ENCODE measurements around the gene PHF20. TPM values are rescaled to one million over a fixed set of nuclear protein-coding genes. Genes with fewer than 3 reads are reported as not detected.
A peak's percentile ranks its signal among the peaks of the same experiment; 100 is the strongest.
"Not testable (repeated sequence)": the region's sequence is repeated elsewhere in the genome, so short reads cannot be mapped to it uniquely, and the experiment has no call there.

The PHF20 gene
- total RNA-seq, 3 donors from 2014 or later: 47.7 to 59.4 (median 48.8) TPM

GRCh38 chr20:35978041-35978513 is 206.3 kb downstream of the PHF20 start:
- DNase-seq (no peak), ATAC-seq (no peak)
- no peaks in the 10 kb centered on the region for H3K36me3 Mint-ChIP-seq (ENCODE audit: insufficient read depth)

GRCh38 chr20:35979544-35979943 is 207.7 kb downstream of the PHF20 start:
- no peak for ATAC-seq
- Mint-ChIP-seq H3K4me3 (no peak overlapping the region), H3K27me3 (ENCODE audit: low read depth) (no peaks in the 10 kb centered on the region), H3K36me3 (ENCODE audit: insufficient read depth) (no peaks in the 10 kb centered on the region), H3K9me3 (no peaks in the 10 kb centered on the region), H3K4me1 (ENCODE audit: low read depth) (peaks cover 1% of the 10 kb centered on the region)
- no peak for DNase-seq

More at GRCh38 chr20:35978041-35978513, 206.3 kb downstream of the PHF20 start:
- Mint-ChIP-seq H3K4me3 (no peak overlapping the region), H3K4me1 (ENCODE audit: low read depth) (no peaks in the 10 kb centered on the region), H3K9me3 (no peaks in the 10 kb centered on the region), H3K27me3 (ENCODE audit: low read depth) (no peaks in the 10 kb centered on the region)

- no peaks in the 10 kb centered on the region for H3K36me3 Mint-ChIP-seq (ENCODE audit: insufficient read depth)
- H3K27me3 Mint-ChIP-seq (ENCODE audit: low read depth): no peaks in the 10 kb centered on the region
- H3K4me1 Mint-ChIP-seq (ENCODE audit: low read depth): peaks cover 1% of the 10 kb centered on the region
- H3K4me3 Mint-ChIP-seq: no peak overlapping the region
- no peaks in the 10 kb centered on the region for H3K9me3 Mint-ChIP-seq
- DNase-seq: no peak
- ATAC-seq: no peak
Measured at GRCh38 chr20:35981969-35982368, 210.2 kb downstream of the PHF20 start.

GRCh38 chr20:35984382-35984781 is 212.6 kb downstream of the PHF20 start:
- DNase-seq: no peak
- H3K9me3 Mint-ChIP-seq: no peaks in the 10 kb centered on the region
- H3K36me3 Mint-ChIP-seq (ENCODE audit: insufficient read depth): no peaks in the 10 kb centered on the region
- no peak for ATAC-seq
- H3K4me1 Mint-ChIP-seq (ENCODE audit: low read depth): peaks cover 1% of the 10 kb centered on the region
- peaks cover 7% of the 10 kb centered on the region for H3K27me3 Mint-ChIP-seq (ENCODE audit: low read depth)
- no peak overlapping the region for H3K4me3 Mint-ChIP-seq

GRCh38 chr20:35985806-35986205 is 214.0 kb downstream of the PHF20 start:
- ATAC-seq (no peak), DNase-seq (no peak)
- H3K9me3 Mint-ChIP-seq: no peaks in the 10 kb centered on the region
- H3K27me3 Mint-ChIP-seq (ENCODE audit: low read depth): peaks cover 7% of the 10 kb centered on the region
- H3K4me3 Mint-ChIP-seq: no peak overlapping the region
- H3K36me3 Mint-ChIP-seq (ENCODE audit: insufficient read depth): no peaks in the 10 kb centered on the region
- H3K4me1 Mint-ChIP-seq (ENCODE audit: low read depth): peaks cover 1% of the 10 kb centered on the region

GRCh38 chr20:35988910-35989463 is 217.2 kb downstream of the PHF20 start:
- Mint-ChIP-seq H3K4me3 (no peak overlapping the region), H3K4me1 (ENCODE audit: low read depth) (peaks cover 5% of the 10 kb centered on the region), H3K27me3 (ENCODE audit: low read depth) (peaks cover 7% of the 10 kb centered on the region), H3K9me3 (no peaks in the 10 kb centered on the region), H3K36me3 (ENCODE audit: insufficient read depth) (no peaks in the 10 kb centered on the region)
- ATAC-seq (no peak), DNase-seq (no peak)

GRCh38 chr20:35991142-35991771 is 219.4 kb downstream of the PHF20 start:
- H3K4me3 Mint-ChIP-seq: no peak overlapping the region
- DNase-seq (no peak), ATAC-seq (no peak)
- no peaks in the 10 kb centered on the region for H3K9me3 Mint-ChIP-seq
- H3K4me1 Mint-ChIP-seq (ENCODE audit: low read depth): peaks cover 3% of the 10 kb centered on the region
- no peaks in the 10 kb centered on the region for H3K36me3 Mint-ChIP-seq (ENCODE audit: insufficient read depth)
- peaks cover 7% of the 10 kb centered on the region for H3K27me3 Mint-ChIP-seq (ENCODE audit: low read depth)

- ATAC-seq (peak; percentile 71 to 85), DNase-seq (peak; percentile 18)
- H3K4me1 Mint-ChIP-seq (ENCODE audit: low read depth): peaks cover 3% of the 10 kb centered on the region
- peaks cover 7% of the 10 kb centered on the region for H3K27me3 Mint-ChIP-seq (ENCODE audit: low read depth)
- no peak overlapping the region for H3K4me3 Mint-ChIP-seq
- H3K9me3 Mint-ChIP-seq: no peaks in the 10 kb centered on the region
- H3K36me3 Mint-ChIP-seq (ENCODE audit: insufficient read depth): no peaks in the 10 kb centered on the region
Measured at GRCh38 chr20:35992713-35993335, 221.0 kb downstream of the PHF20 start.

GRCh38 chr20:35994994-35995453 is 223.2 kb downstream of the PHF20 start:
- peak; percentile 84 to 90 for ATAC-seq
- Mint-ChIP-seq H3K9me3 (no peaks in the 10 kb centered on the region), H3K27me3 (ENCODE audit: low read depth) (no peaks in the 10 kb centered on the region), H3K4me3 (no peak overlapping the region), H3K4me1 (ENCODE audit: low read depth) (peaks cover 3% of the 10 kb centered on the region), H3K36me3 (ENCODE audit: insufficient read depth) (no peaks in the 10 kb centered on the region)
- peak; percentile 82 for DNase-seq

GRCh38 chr20:35996492-35996891 is 224.7 kb downstream of the PHF20 start:
- ATAC-seq; H3K4me3 Mint-ChIP-seq; H3K27me3 Mint-ChIP-seq (ENCODE audit: low read depth); H3K9me3 Mint-ChIP-seq; H3K4me1 Mint-ChIP-seq (ENCODE audit: low read depth); DNase-seq; H3K36me3 Mint-ChIP-seq (ENCODE audit: insufficient read depth): not testable (repeated sequence)

Other genes with a start within 250 kb of the PHF20 start
- not detected for gene C20orf173, start 242.4 kb upstream of the PHF20 start, total RNA-seq
- 100 to 1,000 TPM; 127 to 130 (median 128) TPM for gene ERGIC3, start 229.9 kb upstream of the PHF20 start, total RNA-seq
- gene SPAG4, start 156.2 kb upstream of the PHF20 start, total RNA-seq: 1 to 10 TPM; 1.6 to 2.5 (median 1.9) TPM
- gene CPNE1, start 107.1 kb upstream of the PHF20 start, total RNA-seq: 100 to 1,000 TPM; 229 to 264 (median 257) TPM
- 100 to 1,000 TPM; 135 to 137 (median 136) TPM for gene RBM12, start 107.1 kb upstream of the PHF20 start, total RNA-seq
- gene NFS1, start 72.7 kb upstream of the PHF20 start, total RNA-seq: 10 to 100 TPM; 29.0 to 39.4 (median 38.4) TPM
- gene ROMO1, start 72.6 kb upstream of the PHF20 start, total RNA-seq: 100 to 1,000 TPM; 160 to 171 (median 171) TPM
- 100 to 1,000 TPM; 336 to 375 (median 337) TPM for gene RBM39, start 29.8 kb upstream of the PHF20 start, total RNA-seq
- 10 to 100 TPM; 54.5 to 59.5 (median 57.1) TPM for gene SCAND1, start 182.5 kb downstream of the PHF20 start, total RNA-seq
- gene CNBD2, start 196.6 kb downstream of the PHF20 start, total RNA-seq: 1 to 10 TPM; 3.6 to 4.9 (median 4.1) TPM